GM12872 (cell line): ENCODE results near the gene MPDZ.

Experiments used
- CTCF ChIP-seq: IDR thresholded peaks from 3 replicates; pipeline ENCODE4 v1.5.1; 2011; ENCODE audit warnings: low read depth, mild to moderate bottlenecking, low read length, moderate library complexity; ENCODE audit not compliant: insufficient read depth

MPDZ gene

GRCh38 chr9:13131991-13132390 is 147.5 kb downstream of the MPDZ start:
- no peak for TF ChIP-seq CTCF

- no peak for TF ChIP-seq CTCF
Observed at GRCh38 chr9:13131416-13131815, 148.1 kb downstream of the MPDZ start.

- no peak for TF ChIP-seq CTCF
Observed at GRCh38 chr9:13128266-13128860, 151.1 kb downstream of the MPDZ start.

- no peak for TF ChIP-seq CTCF
Observed at GRCh38 chr9:13127131-13127530, 152.4 kb downstream of the MPDZ start.

GRCh38 chr9:13125261-13125660 is 154.2 kb downstream of the MPDZ start:
- TF ChIP-seq CTCF = no peak

- no peak for TF ChIP-seq CTCF
Observed at GRCh38 chr9:13122756-13123369, 156.6 kb downstream of the MPDZ start.

- no peak for TF ChIP-seq CTCF
Observed at GRCh38 chr9:13118313-13118712, 161.2 kb downstream of the MPDZ start.

- no peak for TF ChIP-seq CTCF
Observed at GRCh38 chr9:13116292-13116691, 163.2 kb downstream of the MPDZ start.
